SU-DHL-6 (cell line): Measurements from ENCODE around the gene STAU1.

Source experiments
- H2AFZ ChIP-seq: fragments of 200-600 bp; sonication (generic); 2 replicates; pipeline ENCODE4 v1.6.1; 2014; ENCODE audit warnings: low read depth, mild to moderate bottlenecking, moderate library complexity, mixed read lengths, antibody characterized with exemption, low read length; ENCODE audit not compliant: severe bottlenecking
- H3F3A ChIP-seq: fragments of 200-600 bp; shearing (Covaris generic); 2 replicates; pipeline ENCODE4 v1.6.0; 2016; ENCODE audit warnings: antibody characterized with exemption, mild to moderate bottlenecking; ENCODE audit not compliant: insufficient read depth
- H3K27ac ChIP-seq: fragments of 200-600 bp; sonication (generic); 2 replicates; pipeline ENCODE4 v1.5.1; 2016; ENCODE audit warnings: low read depth, mild to moderate bottlenecking, low read length, moderate library complexity, mixed read lengths
- H3K27me3 ChIP-seq: fragments of 200-600 bp; sonication (generic), shearing (Covaris generic); 2 replicates; pipeline ENCODE4 v1.6.0; 2014; ENCODE audit warnings: mild to moderate bottlenecking, low read length
- H3K36me3 ChIP-seq: fragments of 200-600 bp; sonication (generic); 2 replicates; pipeline ENCODE4 v1.6.1; 2014; ENCODE audit warnings: mild to moderate bottlenecking, low read length, mixed read lengths
- H3K4me2 ChIP-seq: fragments of 300-600, 200-600 bp; shearing (Covaris generic), sonication (generic); 2 replicates; pipeline ENCODE4 v1.6.0; 2014; ENCODE audit warnings: low read length, low read depth, mild to moderate bottlenecking; ENCODE audit not compliant: poor library complexity, severe bottlenecking
- H3K4me3 ChIP-seq: fragments of 200-600 bp; sonication (generic); 2 replicates; pipeline ENCODE4 v1.5.1; 2014; ENCODE audit warnings: antibody characterized with exemption, low read length, mild to moderate bottlenecking, mixed read lengths; ENCODE audit not compliant: insufficient read depth, poor library complexity, severe bottlenecking
- H3K79me2 ChIP-seq: fragments of 200-600 bp; sonication (generic); 2 replicates; pipeline ENCODE4 v1.6.1; 2014; ENCODE audit warnings: mild to moderate bottlenecking, low read length, moderate library complexity; ENCODE audit not compliant: insufficient read depth
- H3K9ac ChIP-seq: fragments of 200-600 bp; sonication (generic); 2 replicates; pipeline ENCODE4 v1.7.0; 2014; ENCODE audit warnings: mild to moderate bottlenecking, low read length
- H3K9me2 ChIP-seq: fragments of 200-600 bp; sonication (generic); replicated peaks from 2 replicates; pipeline ENCODE4 v1.6.1; 2014; ENCODE audit warnings: low read length; ENCODE audit not compliant: insufficient read depth
- H3K9me3 ChIP-seq: fragments of 200-600 bp; sonication (generic); 2 replicates; pipeline ENCODE4 v1.6.1; 2014; ENCODE audit warnings: low read length, mixed read lengths; ENCODE audit not compliant: insufficient read depth
- H4K20me1 ChIP-seq: fragments of 200-600 bp; sonication (generic); 2 replicates; pipeline ENCODE4 v1.6.1; 2014; ENCODE audit warnings: low read depth, mild to moderate bottlenecking, antibody characterized with exemption, low read length, moderate library complexity, mixed read lengths
- CTCF ChIP-seq: fragments of 200-600 bp; sonication (generic); IDR thresholded peaks from one replicate; pipeline ENCODE4 v1.5.1; 2017; ENCODE audit warnings: antibody characterized with exemption, mild to moderate bottlenecking, low read length, moderate library complexity; ENCODE audit not compliant: insufficient read depth, poor library complexity, severe bottlenecking
- EZH2phosphoT487 ChIP-seq: fragments of 200-600 bp; sonication (generic), shearing (Covaris generic); conservative IDR thresholded peaks from 2 replicates; pipeline ENCODE4 v1.6.1; 2018; ENCODE audit warnings: mild to moderate bottlenecking, antibody characterized with exemption, low read length, moderate library complexity, mixed read lengths

STAU1 gene

GRCh38 chr20:49132995-49133478, 55.1 kb downstream of the STAU1 start:
- H3K79me2 ChIP-seq: 0 out of 2 replicates have a peak, but pooled peaks cover 4% of the 10 kb centered on the region
- no peak overlapping the region for H3K27ac ChIP-seq
- no peaks in the 10 kb centered on the region for H3K27me3 ChIP-seq
- TF ChIP-seq EZH2phosphoT487: no peak
- TF ChIP-seq CTCF: peak; percentile 37
- no peaks in the 10 kb centered on the region for H4K20me1 ChIP-seq
- H3F3A ChIP-seq: 0 out of 2 replicates have a peak, but pooled peaks cover 4% of the 10 kb centered on the region
- H2AFZ ChIP-seq: no peak overlapping the region
- H3K4me3 ChIP-seq: no peak overlapping the region
- H3K4me2 ChIP-seq: no peak overlapping the region
- H3K36me3 ChIP-seq: 0 out of 2 replicates have a peak, but pooled peaks cover 6% of the 10 kb centered on the region
- no peaks in the 10 kb centered on the region for H3K9me3 ChIP-seq
- no peak overlapping the region for H3K9ac ChIP-seq
- H3K9me2 ChIP-seq: no peaks in the 10 kb centered on the region

DNA sequence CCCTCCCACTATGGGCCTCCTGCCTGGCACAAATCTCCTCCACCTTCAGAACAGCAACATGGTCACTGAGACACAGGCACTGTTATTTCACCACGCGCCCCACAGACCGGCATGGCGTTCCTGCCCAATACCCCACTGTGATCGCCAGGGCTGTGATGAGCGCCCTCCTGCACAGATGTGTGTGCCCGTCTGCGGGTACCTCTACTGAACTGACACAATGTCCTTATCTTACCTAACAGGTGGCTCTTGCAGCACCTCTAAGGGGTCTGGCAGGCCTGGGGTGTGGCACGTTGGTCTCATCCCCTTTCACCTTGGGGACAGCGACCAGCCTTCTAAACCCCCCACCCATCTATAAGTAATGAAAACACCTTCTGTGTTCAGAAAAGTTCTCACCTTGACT, 64.2 kb downstream of the STAU1 start:
- H3K36me3 ChIP-seq: peaks cover 8% of the 10 kb centered on the region; the same call in 1 of the 2 replicates
- TF ChIP-seq CTCF (no peak), EZH2phosphoT487 (no peak)
- H3K4me2 ChIP-seq: no peak overlapping the region
- H3K4me3 ChIP-seq: no peak overlapping the region
- 0 out of 2 replicates have a peak, but pooled peaks cover 4% of the 10 kb centered on the region for H3K79me2 ChIP-seq
- no peak overlapping the region for H3K27ac ChIP-seq
- no peaks in the 10 kb centered on the region for H3K9me2 ChIP-seq
- H2AFZ ChIP-seq: no peak overlapping the region
- H3K9ac ChIP-seq: no peak overlapping the region
- no peaks in the 10 kb centered on the region for H4K20me1 ChIP-seq
- no peaks in the 10 kb centered on the region for H3K27me3 ChIP-seq
- H3K9me3 ChIP-seq: no peaks in the 10 kb centered on the region
- H3F3A ChIP-seq: 0 out of 2 replicates have a peak, but pooled peaks cover 4% of the 10 kb centered on the region

GRCh38 chr20:49122920-49123319, 65.2 kb downstream of the STAU1 start:
- Histone ChIP-seq H3K36me3 (peaks cover 13% of the 10 kb centered on the region; the same call in 1 of the 2 replicates), H3K4me2 (no peak overlapping the region), H3K27me3 (no peaks in the 10 kb centered on the region), H3K27ac (no peak overlapping the region), H3K9me2 (no peaks in the 10 kb centered on the region), H2AFZ (no peak overlapping the region), H4K20me1 (no peaks in the 10 kb centered on the region), H3K9me3 (no peaks in the 10 kb centered on the region), H3F3A (no peaks in the 10 kb centered on the region), H3K79me2 (no peaks in the 10 kb centered on the region), H3K4me3 (no peak overlapping the region), H3K9ac (no peak overlapping the region)
- TF ChIP-seq EZH2phosphoT487 (no peak), CTCF (no peak)
